OCI-LY3 (cell line): ENCODE results near the gene ME3.

Experiments
- CTCF ChIP-seq: fragments of 200-600, 300-600 bp; sonication (generic); IDR thresholded peaks from 2 replicates; pipeline ENCODE4 v1.5.1; 2014; ENCODE audit warnings: antibody characterized with exemption, low read length, low read depth
- EZH2phosphoT487 ChIP-seq: fragments of 200-600 bp; shearing (Covaris generic); IDR thresholded peaks from 2 replicates; pipeline ENCODE4 v1.6.1; 2018; ENCODE audit warnings: antibody characterized with exemption, mixed run types, low read depth

DNA sequence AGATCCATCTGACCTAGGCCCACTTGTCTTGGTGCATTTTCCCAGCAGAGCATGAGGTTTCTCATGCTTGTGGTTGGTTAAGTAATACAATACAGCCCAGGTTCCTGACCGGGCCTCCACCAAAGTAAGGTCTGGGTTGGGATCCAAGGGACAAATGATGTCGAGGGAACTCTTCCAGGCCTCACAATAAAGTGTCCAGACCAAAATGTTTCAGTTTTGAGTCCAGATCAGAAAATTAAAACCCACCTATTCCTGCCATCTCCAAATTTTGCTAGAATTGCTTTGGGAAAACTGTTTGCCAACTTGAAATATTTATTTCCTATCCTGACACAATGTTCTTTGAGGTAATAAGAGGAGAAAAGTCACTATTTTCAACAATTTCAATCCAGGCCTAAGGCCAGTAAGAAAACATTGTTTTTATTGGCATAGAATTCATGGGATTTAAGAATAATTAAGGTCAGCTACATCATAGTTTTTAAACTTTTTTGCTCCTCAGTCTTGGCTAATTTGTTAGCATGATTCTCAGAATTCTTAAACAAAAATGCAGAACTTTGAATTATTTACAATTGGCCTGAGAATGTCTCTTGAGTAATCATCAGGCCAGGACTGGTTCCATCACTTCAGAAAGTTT is 51.4 kb downstream of the ME3 start:
- no peak for TF ChIP-seq CTCF
- TF ChIP-seq EZH2phosphoT487, result no peak
